K562 (cell line): ENCODE results near the gene CTPS1. TPM values are rescaled to one million over a fixed set of nuclear protein-coding genes. Genes with fewer than 3 reads are reported as not detected.
A peak's percentile ranks its signal among the peaks of the same experiment; 100 is the strongest.

Experiments used
- ETV1 ChIP-seq: fragments of 450-650 bp; conservative IDR thresholded peaks from 2 replicates; pipeline ENCODE4 v1.6.1; 2016; ENCODE audit warnings: missing genetic modification characterization, control low read depth, low read depth, missing compliant biosample characterization
- ETV5 ChIP-seq: sonication (generic); formaldehyde crosslinking; IDR thresholded peaks from 2 replicates; pipeline ENCODE4 v1.4.0; 2020; ENCODE audit warnings: low read depth, mild to moderate bottlenecking, missing genetic modification reagents
- FOXK1 ChIP-seq: sonication (generic); formaldehyde crosslinking; IDR thresholded peaks from 2 replicates; pipeline ENCODE4 v1.8.0; 2022; ENCODE audit warnings: missing genetic modification reagents, mild to moderate bottlenecking, borderline replicate concordance
- HNRNPH1 ChIP-seq: fragments of 200-400 bp; formaldehyde crosslinking; optimal IDR thresholded peaks from 2 replicates; pipeline ENCODE3; 2017; ENCODE audit warnings: low read depth, mild to moderate bottlenecking, low read length, moderate library complexity
- HOXB6 ChIP-seq: fragments of 250-450 bp; sonication (Bioruptor Pico); IDR thresholded peaks from 2 replicates; pipeline ENCODE4 v1.5.1; 2022; ENCODE audit warnings: mild to moderate bottlenecking, borderline replicate concordance
- MCM3 ChIP-seq: fragments of 450-650 bp; IDR thresholded peaks from 2 replicates; pipeline ENCODE4 v1.6.1; 2016
- PPARD ChIP-seq: fragments of 250-450 bp; sonication (Bioruptor Pico); IDR thresholded peaks from 2 replicates; pipeline ENCODE4 v1.8.0; 2022; ENCODE audit warnings: inconsistent platforms, mild to moderate bottlenecking, moderate library complexity
- SIRT6 ChIP-seq: IDR thresholded peaks from one replicate; pipeline ENCODE4 v1.6.1; 2012; ENCODE audit warnings: low read depth, mild to moderate bottlenecking, control low read depth, inconsistent platforms, low read length, moderate library complexity
- SP2 ChIP-seq: IDR thresholded peaks from 2 replicates; pipeline ENCODE4 v1.6.1; 2011; ENCODE audit warnings: mild to moderate bottlenecking, low read depth, low read length, moderate library complexity; ENCODE audit not compliant: poor library complexity, severe bottlenecking; ENCODE audit errors: extremely low read depth
- ZNF586 ChIP-seq: fragments of 450-650 bp; formaldehyde crosslinking; conservative IDR thresholded peaks from 2 replicates; pipeline ENCODE4 v1.4.0; 2020; ENCODE audit warnings: mild to moderate bottlenecking, moderate library complexity
- polyA plus RNA-seq, 8 experiments: library from polyadenylated mRNA; depleted of rRNA in 4 of 8; stranded (reverse) in 5 of 8; unstranded in 3 of 8; fragments of >200 nt; fragmentation: Nextera tagmentation in 2 of 8; fragmentation: Illumina TruSeq in 1 of 8; extraction: Ambion mirVana in 2 of 8; extraction: Trizol in 1 of 8; gene quantifications; 2 replicates each; pipeline versions ENCODE4 v1.2.1 to v1.2.3, GENCODE V29; 2011 to 2014; ENCODE audit warnings: inconsistent platforms in 1 of 8, missing spikeins in 1 of 8
- total RNA-seq, 7 experiments: library from RNA; depleted of rRNA in 6 of 7; stranded (reverse); fragments of >200 nt in 6 of 7; fragmentation: Illumina TruSeq in 2 of 7; extraction: Trizol in 2 of 7; gene quantifications; 2 replicates each; pipeline versions ENCODE4 v1.2.1 to v1.2.3, GENCODE V29; 2011 to 2021; ENCODE audit warnings: low replicate concordance in 1 of 7
- TF ChIP-seq, protein P1 (sequence below): fragments of 250-450 bp; sonication (Bioruptor Pico); IDR thresholded peaks from 2 replicates; pipeline ENCODE4 v1.8.0; 2021; ENCODE audit warnings: moderate library complexity, mild to moderate bottlenecking, inconsistent platforms
- TF ChIP-seq, protein P2 (sequence below), 2 experiments: fragments of 450-650 bp; IDR thresholded peaks; 2 replicates each; pipeline ENCODE4 v1.6.1; 2016; ENCODE audit warnings: mild to moderate bottlenecking in 2 of 2, borderline replicate concordance in 1 of 2, low read depth in 1 of 2, moderate library complexity in 1 of 2
- TF ChIP-seq, protein P3 (sequence below): fragments of 450-650 bp; conservative IDR thresholded peaks from 2 replicates; pipeline ENCODE4 v1.6.1; 2016; ENCODE audit warnings: missing genetic modification characterization, low read depth, mild to moderate bottlenecking, control low read depth, missing compliant biosample characterization
- TF ChIP-seq, protein P4 (sequence below): fragments of 250-450 bp; sonication (Bioruptor Pico); IDR thresholded peaks from 2 replicates; pipeline ENCODE4 v1.9.0; 2021; ENCODE audit warnings: mild to moderate bottlenecking, inconsistent platforms

Gene CTPS1
- total and polyA plus RNA-seq, 9 of the 15 experiments (the other 6 are each of a cell fraction or from before 2014, with no cell fraction given), result 44.4 to 164 (median 87.7) TPM

DNA sequence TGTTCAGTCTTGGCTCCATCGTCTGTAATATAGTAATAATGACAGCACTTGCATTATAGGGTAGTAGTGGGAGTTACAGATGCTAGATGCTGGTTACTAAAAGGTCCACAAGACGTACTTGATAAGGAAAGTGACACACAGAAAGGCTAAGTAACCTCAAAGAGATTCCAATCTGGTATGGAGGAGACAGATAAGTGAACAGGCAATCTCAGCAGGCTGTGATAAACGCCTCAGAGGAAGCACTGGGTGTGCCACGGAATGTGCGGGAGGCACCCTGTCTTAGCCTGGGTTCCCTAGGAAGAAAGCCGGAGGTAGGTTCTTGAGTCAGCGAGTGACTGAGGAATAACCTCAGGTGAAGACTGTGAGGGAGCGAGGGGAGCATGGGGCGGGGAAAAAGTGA, 4.6 kb upstream of the CTPS1 start (continued):
- TF ChIP-seq, protein P1, sequence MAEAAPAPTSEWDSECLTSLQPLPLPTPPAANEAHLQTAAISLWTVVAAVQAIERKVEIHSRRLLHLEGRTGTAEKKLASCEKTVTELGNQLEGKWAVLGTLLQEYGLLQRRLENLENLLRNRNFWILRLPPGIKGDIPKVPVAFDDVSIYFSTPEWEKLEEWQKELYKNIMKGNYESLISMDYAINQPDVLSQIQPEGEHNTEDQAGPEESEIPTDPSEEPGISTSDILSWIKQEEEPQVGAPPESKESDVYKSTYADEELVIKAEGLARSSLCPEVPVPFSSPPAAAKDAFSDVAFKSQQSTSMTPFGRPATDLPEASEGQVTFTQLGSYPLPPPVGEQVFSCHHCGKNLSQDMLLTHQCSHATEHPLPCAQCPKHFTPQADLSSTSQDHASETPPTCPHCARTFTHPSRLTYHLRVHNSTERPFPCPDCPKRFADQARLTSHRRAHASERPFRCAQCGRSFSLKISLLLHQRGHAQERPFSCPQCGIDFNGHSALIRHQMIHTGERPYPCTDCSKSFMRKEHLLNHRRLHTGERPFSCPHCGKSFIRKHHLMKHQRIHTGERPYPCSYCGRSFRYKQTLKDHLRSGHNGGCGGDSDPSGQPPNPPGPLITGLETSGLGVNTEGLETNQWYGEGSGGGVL (CRISPR knock-in tag), result no peak
- no peak for TF ChIP-seq MCM3
- no peak for TF ChIP-seq HOXB6 (CRISPR knock-in tag)
- no peak for TF ChIP-seq SP2
- TF ChIP-seq ETV1 (tag), result peak; percentile 72
- no peak for TF ChIP-seq ZNF586
- TF ChIP-seq FOXK1 (CRISPR knock-in tag), result no peak
- TF ChIP-seq, protein P2, sequence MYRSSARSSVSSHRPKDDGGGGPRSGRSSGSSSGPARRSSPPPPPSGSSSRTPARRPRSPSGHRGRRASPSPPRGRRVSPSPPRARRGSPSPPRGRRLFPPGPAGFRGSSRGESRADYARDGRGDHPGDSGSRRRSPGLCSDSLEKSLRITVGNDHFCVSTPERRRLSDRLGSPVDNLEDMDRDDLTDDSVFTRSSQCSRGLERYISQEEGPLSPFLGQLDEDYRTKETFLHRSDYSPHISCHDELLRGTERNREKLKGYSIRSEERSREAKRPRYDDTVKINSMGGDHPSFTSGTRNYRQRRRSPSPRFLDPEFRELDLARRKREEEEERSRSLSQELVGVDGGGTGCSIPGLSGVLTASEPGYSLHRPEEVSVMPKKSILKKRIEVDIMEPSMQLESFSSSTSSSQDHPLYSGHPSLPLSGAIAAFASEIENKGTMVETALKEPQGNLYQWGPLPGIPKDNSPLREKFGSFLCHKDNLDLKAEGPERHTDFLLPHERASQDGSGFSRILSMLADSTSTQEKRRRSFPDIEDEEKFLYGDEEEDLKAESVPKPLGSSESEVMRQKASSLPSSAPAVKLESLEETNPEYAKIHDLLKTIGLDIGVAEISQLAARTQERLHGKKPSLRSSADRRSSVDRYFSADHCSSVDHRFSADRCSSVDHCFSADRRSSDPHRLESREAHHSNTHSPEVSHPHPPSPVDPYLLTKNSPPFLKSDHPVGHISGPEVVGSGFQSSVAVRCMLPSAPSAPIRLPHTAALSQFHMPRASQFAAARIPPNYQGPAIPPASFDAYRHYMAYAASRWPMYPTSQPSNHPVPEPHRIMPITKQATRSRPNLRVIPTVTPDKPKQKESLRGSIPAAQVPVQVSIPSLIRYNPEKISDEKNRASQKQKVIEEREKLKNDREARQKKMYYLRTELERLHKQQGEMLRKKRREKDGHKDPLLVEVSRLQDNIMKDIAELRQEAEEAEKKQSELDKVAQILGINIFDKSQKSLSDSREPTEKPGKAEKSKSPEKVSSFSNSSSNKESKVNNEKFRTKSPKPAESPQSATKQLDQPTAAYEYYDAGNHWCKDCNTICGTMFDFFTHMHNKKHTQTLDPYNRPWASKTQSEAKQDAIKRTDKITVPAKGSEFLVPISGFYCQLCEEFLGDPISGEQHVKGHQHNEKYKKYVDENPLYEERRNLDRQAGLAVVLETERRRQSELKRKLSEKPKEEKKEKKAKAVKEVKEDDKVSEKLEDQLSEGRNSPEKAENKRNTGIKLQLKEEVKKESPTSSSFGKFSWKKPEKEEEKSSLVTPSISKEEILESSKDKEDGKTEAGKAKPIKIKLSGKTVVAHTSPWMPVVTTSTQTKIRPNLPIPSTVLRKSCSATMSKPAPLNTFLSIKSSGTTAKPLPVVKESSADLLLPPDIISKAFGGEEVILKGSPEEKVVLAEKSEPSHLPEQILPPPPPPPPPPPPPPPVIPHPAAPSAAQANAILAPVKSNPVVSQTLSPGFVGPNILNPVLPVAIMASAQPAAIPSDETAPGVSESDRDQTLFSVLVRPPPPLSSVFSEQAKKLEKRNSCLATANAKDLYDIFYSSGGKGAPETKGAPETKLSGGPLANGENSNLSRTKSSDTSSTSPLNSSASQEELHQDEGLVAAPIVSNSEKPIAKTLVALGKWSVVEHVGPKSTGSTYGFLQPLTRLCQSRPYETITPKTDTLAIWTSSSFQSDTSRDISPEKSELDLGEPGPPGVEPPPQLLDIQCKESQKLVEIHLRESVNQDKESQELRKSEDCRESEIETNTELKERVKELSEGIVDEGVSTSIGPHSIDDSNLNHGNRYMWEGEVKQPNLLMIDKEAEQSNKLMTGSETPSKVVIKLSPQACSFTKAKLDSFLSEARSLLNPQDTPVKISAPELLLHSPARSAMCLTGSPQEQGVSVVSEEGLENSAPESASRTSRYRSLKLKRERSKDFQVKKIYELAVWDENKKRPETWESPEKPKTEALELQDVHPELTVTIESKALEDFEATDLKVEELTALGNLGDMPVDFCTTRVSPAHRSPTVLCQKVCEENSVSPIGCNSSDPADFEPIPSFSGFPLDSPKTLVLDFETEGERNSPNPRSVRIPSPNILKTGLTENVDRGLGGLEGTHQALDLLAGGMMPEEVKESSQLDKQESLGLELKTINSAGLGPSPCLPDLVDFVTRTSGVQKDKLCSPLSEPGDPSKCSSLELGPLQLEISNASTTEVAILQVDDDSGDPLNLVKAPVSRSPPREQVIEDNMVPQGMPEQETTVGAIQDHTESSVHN (IDR thresholded peaks at IDR 0.05; ENCODE audit: borderline replicate concordance in 1 of 2, low read depth in 1 of 2), result peak in 1 of 2 experiments; percentile 70; a peak in 2 of 4 replicates
- TF ChIP-seq ETV5 (CRISPR knock-in tag), result 0 out of 2 replicates have a peak, but pooled peaks have one; percentile 63
- TF ChIP-seq SIRT6, result no peak
- no peak for TF ChIP-seq HNRNPH1
- TF ChIP-seq PPARD (CRISPR knock-in tag), result no peak
- TF ChIP-seq, protein P3, sequence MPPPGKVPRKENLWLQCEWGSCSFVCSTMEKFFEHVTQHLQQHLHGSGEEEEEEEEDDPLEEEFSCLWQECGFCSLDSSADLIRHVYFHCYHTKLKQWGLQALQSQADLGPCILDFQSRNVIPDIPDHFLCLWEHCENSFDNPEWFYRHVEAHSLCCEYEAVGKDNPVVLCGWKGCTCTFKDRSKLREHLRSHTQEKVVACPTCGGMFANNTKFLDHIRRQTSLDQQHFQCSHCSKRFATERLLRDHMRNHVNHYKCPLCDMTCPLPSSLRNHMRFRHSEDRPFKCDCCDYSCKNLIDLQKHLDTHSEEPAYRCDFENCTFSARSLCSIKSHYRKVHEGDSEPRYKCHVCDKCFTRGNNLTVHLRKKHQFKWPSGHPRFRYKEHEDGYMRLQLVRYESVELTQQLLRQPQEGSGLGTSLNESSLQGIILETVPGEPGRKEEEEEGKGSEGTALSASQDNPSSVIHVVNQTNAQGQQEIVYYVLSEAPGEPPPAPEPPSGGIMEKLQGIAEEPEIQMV, result no peak
- TF ChIP-seq, protein P4, sequence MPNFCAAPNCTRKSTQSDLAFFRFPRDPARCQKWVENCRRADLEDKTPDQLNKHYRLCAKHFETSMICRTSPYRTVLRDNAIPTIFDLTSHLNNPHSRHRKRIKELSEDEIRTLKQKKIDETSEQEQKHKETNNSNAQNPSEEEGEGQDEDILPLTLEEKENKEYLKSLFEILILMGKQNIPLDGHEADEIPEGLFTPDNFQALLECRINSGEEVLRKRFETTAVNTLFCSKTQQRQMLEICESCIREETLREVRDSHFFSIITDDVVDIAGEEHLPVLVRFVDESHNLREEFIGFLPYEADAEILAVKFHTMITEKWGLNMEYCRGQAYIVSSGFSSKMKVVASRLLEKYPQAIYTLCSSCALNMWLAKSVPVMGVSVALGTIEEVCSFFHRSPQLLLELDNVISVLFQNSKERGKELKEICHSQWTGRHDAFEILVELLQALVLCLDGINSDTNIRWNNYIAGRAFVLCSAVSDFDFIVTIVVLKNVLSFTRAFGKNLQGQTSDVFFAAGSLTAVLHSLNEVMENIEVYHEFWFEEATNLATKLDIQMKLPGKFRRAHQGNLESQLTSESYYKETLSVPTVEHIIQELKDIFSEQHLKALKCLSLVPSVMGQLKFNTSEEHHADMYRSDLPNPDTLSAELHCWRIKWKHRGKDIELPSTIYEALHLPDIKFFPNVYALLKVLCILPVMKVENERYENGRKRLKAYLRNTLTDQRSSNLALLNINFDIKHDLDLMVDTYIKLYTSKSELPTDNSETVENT (CRISPR knock-in tag), result no peak
